GM19193 (cell line): ENCODE data around the gene SUCNR1.

Experiments used
- POLR2A ChIP-seq: IDR thresholded peaks from 4 replicates; pipeline ENCODE4 v1.6.1; 2011; ENCODE audit not compliant: insufficient read depth, insufficient read length; ENCODE audit errors: extremely low read depth

Gene SUCNR1

GRCh38 chr3:151896246-151897012 lies 23.0 kb downstream of the SUCNR1 start:
- TF ChIP-seq POLR2A = no peak

- TF ChIP-seq POLR2A = no peak
Measured at GRCh38 chr3:151899996-151900395, 26.6 kb downstream of the SUCNR1 start.

GRCh38 chr3:151900460-151900859 lies 27.0 kb downstream of the SUCNR1 start:
- TF ChIP-seq POLR2A = no peak

GRCh38 chr3:151900884-151901643 lies 27.6 kb downstream of the SUCNR1 start:
- TF ChIP-seq POLR2A = no peak

GRCh38 chr3:151901644-151902285 lies 28.3 kb downstream of the SUCNR1 start:
- TF ChIP-seq POLR2A = no peak

GRCh38 chr3:151903501-151903991 lies 30.1 kb downstream of the SUCNR1 start:
- TF ChIP-seq POLR2A = no peak

GRCh38 chr3:151905647-151906046 lies 32.2 kb downstream of the SUCNR1 start:
- TF ChIP-seq POLR2A = no peak

- no peak for TF ChIP-seq POLR2A
Measured at GRCh38 chr3:151906751-151907150, 33.3 kb downstream of the SUCNR1 start.

- TF ChIP-seq POLR2A = no peak
Measured at GRCh38 chr3:151908399-151908798, 35.0 kb downstream of the SUCNR1 start.

GRCh38 chr3:151909681-151910405 lies 36.4 kb downstream of the SUCNR1 start:
- no peak for TF ChIP-seq POLR2A

GRCh38 chr3:151911462-151911861 lies 38.0 kb downstream of the SUCNR1 start:
- TF ChIP-seq POLR2A = no peak

- no peak for TF ChIP-seq POLR2A
Measured at GRCh38 chr3:151912028-151912427, 38.6 kb downstream of the SUCNR1 start.

GRCh38 chr3:151916781-151917180 lies 43.3 kb downstream of the SUCNR1 start:
- no peak for TF ChIP-seq POLR2A

- no peak for TF ChIP-seq POLR2A
Measured at GRCh38 chr3:151918253-151919029, 45.0 kb downstream of the SUCNR1 start.

- TF ChIP-seq POLR2A = no peak
Measured at GRCh38 chr3:151919030-151919328, 45.5 kb downstream of the SUCNR1 start.

- no peak for TF ChIP-seq POLR2A
Measured at GRCh38 chr3:151919446-151919845, 46.0 kb downstream of the SUCNR1 start.
